Measurements from ENCODE around the gene ACVR1. TPM values are rescaled to one million over a fixed set of nuclear protein-coding genes. Genes with fewer than 3 reads are reported as not detected.

The ACVR1 gene
- total and polyA plus RNA-seq, 9 of the 15 experiments (the other 6 are each of a cell fraction or from before 2014, with no cell fraction given) = 3.8 to 14.3 (median 6.9) TPM

DNA sequence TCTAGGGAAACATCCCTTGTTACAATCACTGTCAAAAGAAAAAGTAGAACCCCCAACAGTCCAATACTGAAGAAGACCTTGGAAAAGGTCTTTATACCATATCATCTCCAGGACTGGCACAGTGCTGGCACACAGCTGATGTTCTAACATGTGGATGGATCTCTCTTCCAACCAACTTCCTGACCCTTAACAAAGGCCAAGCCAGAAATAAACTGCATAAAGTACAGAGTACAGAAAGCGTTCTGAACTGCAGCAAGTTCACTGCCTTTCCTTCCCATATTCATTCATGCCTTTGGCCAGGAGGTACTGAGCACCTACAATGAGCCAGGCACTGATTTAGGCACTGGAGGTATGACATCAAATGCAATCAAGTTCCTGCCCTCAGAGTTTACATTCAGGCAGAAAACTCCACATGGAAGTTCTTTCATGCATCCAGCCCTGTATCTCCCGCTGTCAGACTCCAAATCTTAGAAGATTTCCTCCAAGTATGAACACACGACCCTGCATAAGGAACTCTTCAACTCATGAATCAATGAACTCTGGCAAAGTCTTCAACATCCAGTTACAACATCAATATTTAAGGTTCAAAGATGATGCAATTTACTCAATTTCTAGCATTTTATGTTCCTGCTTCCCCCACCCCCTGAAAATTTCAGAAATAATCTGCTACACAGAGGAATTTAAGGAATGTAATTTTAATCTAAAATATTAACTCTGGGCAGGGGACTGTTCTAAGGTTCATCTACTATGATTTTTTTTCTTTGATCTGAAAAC, 33.8 kb downstream of the ACVR1 start:
- Histone ChIP-seq H3K4me2 (ENCODE audit: insufficient read depth, low read length) (no peak overlapping the region), H3K4me3 (no peak overlapping the region), H2AFZ (ENCODE audit: low read depth, low read length) (no peak overlapping the region), H3K79me2 (ENCODE audit: control insufficient read depth, insufficient read depth, low read length) (peaks cover 9% of the 10 kb centered on the region; the same call in 2 of the 3 replicates), H3K27ac (ENCODE audit: extremely low read depth, low read depth, low read length) (no peak overlapping the region), H3K27me3 (ENCODE audit: control insufficient read depth in 2 of 2, insufficient read depth in 2 of 2, low read length in 2 of 2) (no peaks in the 10 kb centered on the region), H3K9me3 (replicated peaks; ENCODE audit: control insufficient read depth, insufficient read depth, low read depth, low read length) (no peaks in the 10 kb centered on the region), H3K4me1 (replicated peaks in 1 of 2; ENCODE audit: control insufficient read depth in 2 of 2, insufficient read depth in 2 of 2, low read length in 2 of 2) (peaks cover 14 to 36% of the 10 kb centered on the region in 2 experiments), H3K36me3 (ENCODE audit: control insufficient read depth, insufficient read depth, low read length) (no peaks in the 10 kb centered on the region; the same call in 2 of the 3 replicates), H3K9ac (ENCODE audit: insufficient read depth in 1 of 2, low read depth in 2 of 2, low read length in 2 of 2) (no peak overlapping the region), H4K20me1 (replicated peaks; ENCODE audit: control insufficient read depth, insufficient read depth, low read length) (no peaks in the 10 kb centered on the region), H3K9me1 (ENCODE audit: control insufficient read depth, insufficient read depth, low read length) (no peaks in the 10 kb centered on the region)
- in situ Hi-C loops (cut with MboI) (no loop called here), intact Hi-C loops (cut with micrococcal nuclease) (no loop called here)
- BruUV-seq (replicated peaks) = no TSS peak
- no peak for DNase-seq (ENCODE audit: extremely low read depth in 1 of 4, low spot score in 3 of 4)
- POLR2A ChIA-PET = no interaction called here
- FAIRE-seq = no peak
- WGBS (ENCODE audit: insufficient coverage, low coverage, missing lambda C conversion rate) = 73% methylated on average over 3 of the region's 3 CpGs
- CTCF ChIA-PET (ENCODE audit: low intra/inter-chr PET ratio) = no interaction called here
- ATAC-seq = no peak
- TF ChIP-seq PML (IDR thresholded peaks at IDR 0.05; ENCODE audit: low read length) = no peak
- TF ChIP-seq NONO (IDR thresholded peaks at IDR 0.05; ENCODE audit: low read depth in 2 of 2, low read length in 1 of 2) = no peak
- TF ChIP-seq, protein P1, sequence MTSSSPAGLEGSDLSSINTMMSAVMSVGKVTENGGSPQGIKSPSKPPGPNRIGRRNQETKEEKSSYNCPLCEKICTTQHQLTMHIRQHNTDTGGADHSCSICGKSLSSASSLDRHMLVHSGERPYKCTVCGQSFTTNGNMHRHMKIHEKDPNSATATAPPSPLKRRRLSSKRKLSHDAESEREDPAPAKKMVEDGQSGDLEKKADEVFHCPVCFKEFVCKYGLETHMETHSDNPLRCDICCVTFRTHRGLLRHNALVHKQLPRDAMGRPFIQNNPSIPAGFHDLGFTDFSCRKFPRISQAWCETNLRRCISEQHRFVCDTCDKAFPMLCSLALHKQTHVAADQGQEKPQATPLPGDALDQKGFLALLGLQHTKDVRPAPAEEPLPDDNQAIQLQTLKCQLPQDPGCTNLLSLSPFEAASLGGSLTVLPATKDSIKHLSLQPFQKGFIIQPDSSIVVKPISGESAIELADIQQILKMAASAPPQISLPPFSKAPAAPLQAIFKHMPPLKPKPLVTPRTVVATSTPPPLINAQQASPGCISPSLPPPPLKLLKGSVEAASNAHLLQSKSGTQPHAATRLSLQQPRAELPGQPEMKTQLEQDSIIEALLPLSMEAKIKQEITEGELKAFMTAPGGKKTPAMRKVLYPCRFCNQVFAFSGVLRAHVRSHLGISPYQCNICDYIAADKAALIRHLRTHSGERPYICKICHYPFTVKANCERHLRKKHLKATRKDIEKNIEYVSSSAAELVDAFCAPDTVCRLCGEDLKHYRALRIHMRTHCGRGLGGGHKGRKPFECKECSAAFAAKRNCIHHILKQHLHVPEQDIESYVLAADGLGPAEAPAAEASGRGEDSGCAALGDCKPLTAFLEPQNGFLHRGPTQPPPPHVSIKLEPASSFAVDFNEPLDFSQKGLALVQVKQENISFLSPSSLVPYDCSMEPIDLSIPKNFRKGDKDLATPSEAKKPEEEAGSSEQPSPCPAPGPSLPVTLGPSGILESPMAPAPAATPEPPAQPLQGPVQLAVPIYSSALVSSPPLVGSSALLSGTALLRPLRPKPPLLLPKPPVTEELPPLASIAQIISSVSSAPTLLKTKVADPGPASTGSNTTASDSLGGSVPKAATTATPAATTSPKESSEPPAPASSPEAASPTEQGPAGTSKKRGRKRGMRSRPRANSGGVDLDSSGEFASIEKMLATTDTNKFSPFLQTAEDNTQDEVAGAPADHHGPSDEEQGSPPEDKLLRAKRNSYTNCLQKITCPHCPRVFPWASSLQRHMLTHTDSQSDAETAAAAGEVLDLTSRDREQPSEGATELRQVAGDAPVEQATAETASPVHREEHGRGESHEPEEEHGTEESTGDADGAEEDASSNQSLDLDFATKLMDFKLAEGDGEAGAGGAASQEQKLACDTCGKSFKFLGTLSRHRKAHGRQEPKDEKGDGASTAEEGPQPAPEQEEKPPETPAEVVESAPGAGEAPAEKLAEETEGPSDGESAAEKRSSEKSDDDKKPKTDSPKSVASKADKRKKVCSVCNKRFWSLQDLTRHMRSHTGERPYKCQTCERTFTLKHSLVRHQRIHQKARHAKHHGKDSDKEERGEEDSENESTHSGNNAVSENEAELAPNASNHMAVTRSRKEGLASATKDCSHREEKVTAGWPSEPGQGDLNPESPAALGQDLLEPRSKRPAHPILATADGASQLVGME (CRISPR knock-in tag; IDR thresholded peaks at IDR 0.05) = no peak
- no peak for TF ChIP-seq NR0B1 (IDR thresholded peaks at IDR 0.05; ENCODE audit: partially characterized antibody)
- no peak for TF ChIP-seq FOXJ3 (CRISPR knock-in tag; IDR thresholded peaks at IDR 0.05)
- TF ChIP-seq SNAPC5 (CRISPR knock-in tag; IDR thresholded peaks at IDR 0.05) = no peak
- TF ChIP-seq ZNF431 (CRISPR knock-in tag; IDR thresholded peaks at IDR 0.05) = no peak
- TF ChIP-seq CEBPG (CRISPR knock-in tag; IDR thresholded peaks at IDR 0.05) = no peak
- peak; percentile 65 to 71 for TF ChIP-seq CEBPG (tag; conservative IDR thresholded peaks at IDR 0.05 in 1 of 2, IDR thresholded peaks at IDR 0.05 in 1 of 2)

All from K562 (cell line).